NCI-H2029 (cell line): ENCODE measurements around the gene CUX1.

Experiments
- DNase-seq: peaks from one replicate; lab custom pipeline; 2025; lab: John Stamatoyannopoulos, UW

CUX1 gene

GRCh38 chr7:101957744-101958525, 140.5 kb downstream of the CUX1 start:
- no peak for DNase-seq

- no peak for DNase-seq
Measured at GRCh38 chr7:101959342-101959741, 141.9 kb downstream of the CUX1 start.

- DNase-seq, result no peak
Measured at GRCh38 chr7:101959829-101960228, 142.4 kb downstream of the CUX1 start.

GRCh38 chr7:101960323-101960722, 142.9 kb downstream of the CUX1 start:
- no peak for DNase-seq

GRCh38 chr7:101960985-101961708, 143.7 kb downstream of the CUX1 start:
- DNase-seq, result no peak

- no peak for DNase-seq
Measured at GRCh38 chr7:101961811-101962210, 144.4 kb downstream of the CUX1 start.

GRCh38 chr7:101963693-101964092, 146.3 kb downstream of the CUX1 start:
- DNase-seq, result no peak

GRCh38 chr7:101964680-101965452, 147.4 kb downstream of the CUX1 start:
- no peak for DNase-seq

GRCh38 chr7:101968720-101969466, 151.5 kb downstream of the CUX1 start:
- no peak for DNase-seq

GRCh38 chr7:101969997-101970585, 152.7 kb downstream of the CUX1 start:
- no peak for DNase-seq

GRCh38 chr7:101970801-101971200, 153.4 kb downstream of the CUX1 start:
- no peak for DNase-seq

GRCh38 chr7:101971457-101971856, 154.0 kb downstream of the CUX1 start:
- no peak for DNase-seq

GRCh38 chr7:101972627-101973026, 155.2 kb downstream of the CUX1 start:
- no peak for DNase-seq

- no peak for DNase-seq
Measured at GRCh38 chr7:101973130-101973529, 155.7 kb downstream of the CUX1 start.

GRCh38 chr7:101974393-101974792, 157.0 kb downstream of the CUX1 start:
- no peak for DNase-seq

GRCh38 chr7:101975046-101975445, 157.6 kb downstream of the CUX1 start:
- DNase-seq, result no peak

- no peak for DNase-seq
Measured at GRCh38 chr7:101976411-101976810, 159.0 kb downstream of the CUX1 start.

GRCh38 chr7:101977249-101977648, 159.8 kb downstream of the CUX1 start:
- DNase-seq, result no peak

- DNase-seq, result peak; percentile 6
Measured at GRCh38 chr7:101978683-101979082, 161.3 kb downstream of the CUX1 start.

GRCh38 chr7:101983147-101983811, 165.9 kb downstream of the CUX1 start:
- DNase-seq, result no peak
